Keratinocyte (primary cell): Measurements from ENCODE around the gene GATA5. TPM values are rescaled to one million over a fixed set of nuclear protein-coding genes. Genes with fewer than 3 reads are reported as not detected.

Experiments
- DNase-seq: peaks from one replicate; pipeline ENCODE4 v3.0.0-alpha.2; 2011; ENCODE audit warnings: low read depth, missing footprints, low spot score
- FAIRE-seq: peaks from 2 replicates; lab custom pipeline; 2011; peaks lifted over from hg19 to GRCh38; lab: Jason Lieb, UNC
- H2AFZ ChIP-seq: 2 replicates; pipeline ENCODE4 v1.6.0; 2012; ENCODE audit warnings: low read length, control low read depth, inconsistent platforms; ENCODE audit not compliant: control insufficient read depth
- H3K27ac ChIP-seq: 2 replicates; pipeline ENCODE4 v1.5.1; 2011; ENCODE audit warnings: low read length; ENCODE audit not compliant: control insufficient read depth, insufficient read depth
- H3K27me3 ChIP-seq: 3 replicates; pipeline ENCODE4 v1.6.0; 2011; ENCODE audit warnings: low read length; ENCODE audit not compliant: control insufficient read depth, insufficient read depth; ENCODE audit errors: extremely low read depth
- H3K36me3 ChIP-seq, 2 experiments: 2 replicates in 1 of 2; 3 replicates in 1 of 2; pipeline ENCODE4 v1.5.1; 2011; ENCODE audit warnings: low read length in 2 of 2, mild to moderate bottlenecking in 1 of 2; ENCODE audit not compliant: control insufficient read depth in 2 of 2, insufficient read depth in 2 of 2; ENCODE audit errors: extremely low read depth in 1 of 2
- H3K4me1 ChIP-seq: 3 replicates; pipeline ENCODE4 v1.5.1; 2011; ENCODE audit warnings: low read length; ENCODE audit not compliant: control insufficient read depth, insufficient read depth; ENCODE audit errors: extremely low read depth
- H3K4me2 ChIP-seq: 3 replicates; pipeline ENCODE4 v1.6.0; 2011; ENCODE audit warnings: low read depth, low read length; ENCODE audit not compliant: control insufficient read depth, insufficient read depth; ENCODE audit errors: extremely low read depth
- H3K4me3 ChIP-seq, 3 experiments: fragments of 200-600 bp in 1 of 3; sonication (generic) in 1 of 3; 2 replicates in 2 of 3; 3 replicates in 1 of 3; pipeline ENCODE4 v1.5.1; 2011 to 2016; ENCODE audit warnings: low read length in 3 of 3, mild to moderate bottlenecking in 3 of 3, control low read depth in 2 of 3, inconsistent platforms in 1 of 3, low read depth in 1 of 3, mixed read lengths in 1 of 3, mixed run types in 1 of 3, moderate library complexity in 1 of 3; ENCODE audit not compliant: control insufficient read depth in 2 of 3, insufficient read depth in 2 of 3; ENCODE audit errors: extremely low read depth in 1 of 3
- H3K79me2 ChIP-seq: 2 replicates; pipeline ENCODE4 v1.6.0; 2012; ENCODE audit warnings: low read length; ENCODE audit not compliant: control insufficient read depth, insufficient read depth
- H3K9ac ChIP-seq: 3 replicates; pipeline ENCODE4 v1.6.0; 2011; ENCODE audit warnings: low read length; ENCODE audit not compliant: control insufficient read depth, insufficient read depth; ENCODE audit errors: extremely low read depth
- H3K9me1 ChIP-seq: 3 replicates; pipeline ENCODE4 v1.6.0; 2011; ENCODE audit warnings: low read length; ENCODE audit not compliant: control insufficient read depth, insufficient read depth; ENCODE audit errors: extremely low read depth
- H3K9me3 ChIP-seq: 2 replicates; pipeline ENCODE4 v1.5.1; 2012; ENCODE audit warnings: low read depth, low read length; ENCODE audit not compliant: control insufficient read depth
- H4K20me1 ChIP-seq: 3 replicates; pipeline ENCODE4 v1.6.0; 2011; ENCODE audit warnings: low read length; ENCODE audit not compliant: control insufficient read depth, insufficient read depth; ENCODE audit errors: extremely low read depth
- CTCF ChIP-seq, 3 experiments: IDR thresholded peaks in 1 of 3; conservative IDR thresholded peaks in 1 of 3; optimal IDR thresholded peaks in 1 of 3; 2 replicates in 2 of 3; 3 replicates in 1 of 3; pipeline versions ENCODE3 to v1.5.1; 2011; ENCODE audit warnings: low read length in 3 of 3, mild to moderate bottlenecking in 3 of 3, moderate library complexity in 2 of 3, control low read depth in 1 of 3, inconsistent platforms in 1 of 3; ENCODE audit not compliant: insufficient read depth in 2 of 3; ENCODE audit errors: extremely low read depth in 1 of 3
- EZH2 ChIP-seq: IDR thresholded peaks from one replicate; pipeline ENCODE4 v1.6.1; 2012; ENCODE audit warnings: inconsistent platforms, mild to moderate bottlenecking, low read length, moderate library complexity
- dilution Hi-C: fragments of 300-500 bp; cut with MboI; formaldehyde crosslinking; loops from one replicate; pipeline ENCODE4 v1.7.0; 2020; ENCODE audit warnings: low sequenced_read_pairs; ENCODE audit not compliant: extremely low pct_ligation_motif_present
- polyA plus RNA-seq, 5 experiments: library from polyadenylated mRNA; depleted of rRNA in 3 of 5; stranded (reverse) in 3 of 5; stranded (forward) in 1 of 5; unstranded in 1 of 5; fragments of >200 nt; gene quantifications; 1 replicate in 1 of 5; 2 replicates in 3 of 5; 3 replicates in 1 of 5; pipeline versions ENCODE4 v1.2.1 to v1.2.3, GENCODE V29; 2011 to 2012; ENCODE audit warnings: missing spikeins in 2 of 5, low read depth in 1 of 5, low replicate concordance in 1 of 5

The GATA5 gene
- polyA plus RNA-seq, 1 donor (not counting 4 experiments of a cell fraction or from before 2014, with no cell fraction given): not detected

- H3K27ac ChIP-seq: no peak overlapping the region
- no peaks in the 10 kb centered on the region for H3K36me3 ChIP-seq
- no peak overlapping the region for H3K4me2 ChIP-seq
- no peaks in the 10 kb centered on the region for H3K9me1 ChIP-seq
- H3K9me3 ChIP-seq: no peaks in the 10 kb centered on the region
- FAIRE-seq (no peak), DNase-seq (no peak)
- H3K79me2 ChIP-seq: no peaks in the 10 kb centered on the region
- dilution Hi-C loops: no loop called here
- no peak for TF ChIP-seq CTCF (optimal IDR thresholded peaks at IDR 0.05 in 1 of 3, IDR thresholded peaks at IDR 0.05 in 1 of 3, conservative IDR thresholded peaks at IDR 0.05 in 1 of 3; ENCODE audit: extremely low read depth in 1 of 3, insufficient read depth in 2 of 3, low read length in 3 of 3)
- TF ChIP-seq EZH2: no peak
- H3K4me1 ChIP-seq: no peaks in the 10 kb centered on the region
- H3K4me3 ChIP-seq: no peak overlapping the region
- no peak overlapping the region for H2AFZ ChIP-seq
- H3K27me3 ChIP-seq: peaks cover 26% of the 10 kb centered on the region
- H3K9ac ChIP-seq: no peak overlapping the region
- H4K20me1 ChIP-seq: no peaks in the 10 kb centered on the region
Measured at GRCh38 chr20:62419759-62420158, 56.0 kb downstream of the GATA5 start.

- Histone ChIP-seq H3K27ac (no peak overlapping the region), H2AFZ (no peak overlapping the region), H3K79me2 (no peaks in the 10 kb centered on the region), H3K27me3 (peaks cover 17% of the 10 kb centered on the region), H4K20me1 (no peaks in the 10 kb centered on the region), H3K9ac (no peak overlapping the region), H3K4me1 (no peaks in the 10 kb centered on the region), H3K9me3 (no peaks in the 10 kb centered on the region), H3K9me1 (no peaks in the 10 kb centered on the region), H3K4me3 (no peak overlapping the region), H3K36me3 (no peaks in the 10 kb centered on the region), H3K4me2 (no peak overlapping the region)
- no peak for DNase-seq
- dilution Hi-C loops: no loop called here
- FAIRE-seq: no peak
- TF ChIP-seq CTCF (optimal IDR thresholded peaks at IDR 0.05 in 1 of 3, IDR thresholded peaks at IDR 0.05 in 1 of 3, conservative IDR thresholded peaks at IDR 0.05 in 1 of 3; ENCODE audit: extremely low read depth in 1 of 3, insufficient read depth in 2 of 3, low read length in 3 of 3) (no peak), EZH2 (no peak)
Measured at GRCh38 chr20:62418709-62419487, 56.9 kb downstream of the GATA5 start.
